ENCODE data around the gene GHR. TPM values are rescaled to one million over a fixed set of nuclear protein-coding genes. Genes with fewer than 3 reads are reported as not detected.

The GHR gene
- total and polyA plus RNA-seq, 2 of the 8 experiments (the other 6 are each of a cell fraction or from before 2014, with no cell fraction given), result 0.15 to 0.19 TPM

- TF ChIP-seq ATF2 (IDR thresholded peaks at IDR 0.05; ENCODE audit: low read length) (no peak), EGR1 (IDR thresholded peaks at IDR 0.05; ENCODE audit: borderline replicate concordance, low read depth, low read length) (no peak), TBP (IDR thresholded peaks at IDR 0.05; ENCODE audit: low read depth, low read length) (no peak), SUZ12 (IDR thresholded peaks at IDR 0.05; ENCODE audit: low read length) (no peak), NRF1 (IDR thresholded peaks at IDR 0.05; ENCODE audit: low read depth, low read length) (no peak)
Observed at GRCh38 chr5:42520957-42521356, 97.7 kb downstream of the GHR start (continued).

Measured in H1 (cell line).